Measurements from ENCODE around the gene STK17A.

DNA sequence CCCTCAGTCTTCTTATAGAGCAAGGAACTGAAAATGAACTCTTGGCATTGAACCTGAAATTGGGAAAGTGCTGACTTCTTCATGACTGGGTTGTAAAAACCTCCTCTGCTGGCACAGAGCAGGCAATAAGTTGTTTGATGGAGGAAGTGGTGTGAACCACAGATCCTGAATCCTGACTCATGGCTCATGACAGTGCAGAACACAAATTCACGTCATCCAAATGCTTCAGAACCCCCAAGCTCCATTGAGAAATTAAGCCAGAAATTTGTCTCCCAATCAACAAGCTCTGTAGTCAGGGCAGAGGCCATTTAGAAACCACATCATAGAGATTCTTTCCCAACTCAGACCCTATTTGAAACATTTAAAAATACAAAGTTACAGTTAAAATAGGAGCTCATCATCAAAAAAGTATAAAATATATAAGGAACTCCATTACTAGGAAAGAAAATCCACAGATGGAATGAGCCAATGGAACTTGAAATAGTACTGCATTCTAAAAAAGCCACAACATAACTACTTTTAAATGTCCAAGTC, 10.3 kb upstream of the STK17A start:
- TF ChIP-seq, protein P1, sequence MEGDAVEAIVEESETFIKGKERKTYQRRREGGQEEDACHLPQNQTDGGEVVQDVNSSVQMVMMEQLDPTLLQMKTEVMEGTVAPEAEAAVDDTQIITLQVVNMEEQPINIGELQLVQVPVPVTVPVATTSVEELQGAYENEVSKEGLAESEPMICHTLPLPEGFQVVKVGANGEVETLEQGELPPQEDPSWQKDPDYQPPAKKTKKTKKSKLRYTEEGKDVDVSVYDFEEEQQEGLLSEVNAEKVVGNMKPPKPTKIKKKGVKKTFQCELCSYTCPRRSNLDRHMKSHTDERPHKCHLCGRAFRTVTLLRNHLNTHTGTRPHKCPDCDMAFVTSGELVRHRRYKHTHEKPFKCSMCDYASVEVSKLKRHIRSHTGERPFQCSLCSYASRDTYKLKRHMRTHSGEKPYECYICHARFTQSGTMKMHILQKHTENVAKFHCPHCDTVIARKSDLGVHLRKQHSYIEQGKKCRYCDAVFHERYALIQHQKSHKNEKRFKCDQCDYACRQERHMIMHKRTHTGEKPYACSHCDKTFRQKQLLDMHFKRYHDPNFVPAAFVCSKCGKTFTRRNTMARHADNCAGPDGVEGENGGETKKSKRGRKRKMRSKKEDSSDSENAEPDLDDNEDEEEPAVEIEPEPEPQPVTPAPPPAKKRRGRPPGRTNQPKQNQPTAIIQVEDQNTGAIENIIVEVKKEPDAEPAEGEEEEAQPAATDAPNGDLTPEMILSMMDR (conservative IDR thresholded peaks at IDR 0.05; ENCODE audit: low read length) = no peak
- no peak for TF ChIP-seq EZH2phosphoT487 (IDR thresholded peaks at IDR 0.05; ENCODE audit: borderline replicate concordance)
